HG03025 (cell line): ENCODE results near the gene ABL2.

Source experiments
- ATAC-seq: cut with Tn5 transposase; IDR thresholded peaks from one replicate; pipeline ENCODE4 v1.9.1; 2021; ENCODE audit warnings: mild to moderate bottlenecking, moderate library complexity; ENCODE audit not compliant: unreplicated experiment, low FRiP score

ABL2 gene

DNA sequence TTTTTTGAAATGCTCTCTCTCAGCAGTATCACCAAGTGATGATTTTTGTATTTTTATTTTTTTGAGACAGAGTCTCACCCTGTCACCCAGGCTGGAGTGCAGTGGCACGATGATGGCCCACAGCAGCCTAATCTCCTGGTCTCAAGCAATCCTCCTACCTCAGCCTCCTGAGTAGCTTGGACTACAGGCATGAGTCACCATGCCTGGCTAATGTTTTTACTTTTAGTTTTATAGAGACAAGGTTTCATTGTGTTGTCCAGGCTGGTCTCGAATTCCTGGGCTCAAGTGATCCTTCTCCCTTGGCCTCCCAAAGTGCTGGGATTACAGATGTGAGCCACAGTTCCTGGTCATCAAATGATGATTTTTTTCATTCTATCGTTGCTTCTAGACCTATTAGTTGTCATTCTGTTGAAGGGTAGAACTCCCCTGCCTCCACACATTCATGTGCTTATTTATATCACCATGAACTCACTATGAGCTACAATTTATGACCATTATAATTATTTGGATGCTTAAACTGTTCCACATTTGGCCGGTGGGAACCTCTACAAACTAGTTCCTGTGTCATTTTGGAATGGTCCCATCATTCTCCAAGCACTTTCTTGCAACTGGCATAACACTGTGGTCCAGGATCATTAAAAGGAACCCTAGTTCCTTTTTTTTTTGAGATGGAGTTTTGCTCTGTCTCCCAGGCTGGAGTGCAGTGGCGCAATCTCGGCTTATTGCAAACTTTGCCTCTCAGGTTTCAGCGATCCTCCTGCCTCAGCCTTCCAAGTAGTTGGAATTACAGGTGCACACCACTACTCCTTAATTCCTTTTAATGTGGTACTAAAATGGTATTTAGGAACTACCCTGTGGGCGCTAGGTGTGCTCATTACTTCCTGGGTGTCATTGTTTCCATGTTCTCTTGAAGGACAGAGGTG is 167.9 kb downstream of the ABL2 start:
- no peak for ATAC-seq

DNA sequence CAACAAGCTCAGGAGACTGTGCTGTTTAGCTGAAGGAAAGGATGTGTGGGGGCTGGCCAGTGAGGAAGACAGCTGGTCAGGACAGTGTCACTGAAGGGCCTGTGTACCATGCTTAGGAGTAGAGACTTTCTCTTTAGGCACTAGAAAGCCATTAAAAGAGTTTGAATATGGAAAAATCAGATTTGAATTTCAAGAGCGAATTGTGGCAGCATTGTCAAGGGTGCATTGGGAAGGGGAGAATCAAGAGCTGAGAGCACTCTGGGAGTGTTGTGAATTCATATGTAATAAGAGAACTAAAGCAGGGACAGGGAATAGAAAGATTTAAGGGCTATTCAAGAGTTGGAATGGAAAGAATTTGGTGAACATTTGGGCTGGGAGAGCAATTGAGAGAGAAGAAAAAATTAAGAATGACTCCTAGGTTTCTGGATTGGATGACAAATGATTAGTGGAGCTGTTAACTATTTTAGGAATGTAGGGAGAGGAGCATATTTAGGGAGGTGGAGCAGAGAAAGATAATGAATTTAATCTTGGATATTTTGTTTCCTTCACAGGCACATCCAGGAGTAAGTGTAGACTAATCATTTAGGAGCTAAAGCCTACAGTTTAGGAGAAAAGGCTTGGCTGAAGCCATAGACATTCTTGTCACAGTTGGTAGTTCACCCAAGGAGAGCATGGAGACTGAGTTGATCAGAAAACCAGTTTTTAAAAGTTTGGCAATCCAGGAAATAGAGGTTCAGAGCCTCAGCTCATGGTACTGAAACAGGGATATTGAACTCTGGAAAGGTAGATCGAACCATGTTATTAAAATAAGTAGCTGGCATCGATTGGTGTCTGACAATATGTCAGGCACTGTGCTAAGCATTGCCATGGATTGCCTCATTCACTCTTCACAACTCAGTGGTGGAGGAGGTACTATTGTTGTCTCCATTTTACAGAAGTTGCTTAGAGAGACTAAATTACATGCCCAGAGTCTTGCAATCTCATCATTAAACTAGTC is 170.7 kb downstream of the ABL2 start:
- ATAC-seq = no peak

DNA sequence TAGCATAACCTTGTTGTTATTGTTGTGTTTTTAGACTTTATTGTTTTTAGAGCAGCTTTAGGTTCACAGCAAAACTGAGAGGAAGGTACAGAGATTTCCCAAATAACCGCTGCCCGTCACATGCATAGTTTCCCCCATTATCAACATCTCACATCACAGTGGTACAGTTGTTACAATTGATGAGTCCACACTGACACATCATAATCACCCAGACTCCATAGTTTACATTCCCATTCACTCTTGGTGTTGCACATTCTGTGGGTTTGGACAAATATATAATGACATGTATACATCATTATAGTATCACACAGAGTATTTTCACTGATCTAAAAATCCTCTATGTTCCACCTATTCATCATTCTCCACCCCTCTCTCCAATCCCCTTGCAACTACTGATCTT is 173.5 kb downstream of the ABL2 start:
- no peak for ATAC-seq

DNA sequence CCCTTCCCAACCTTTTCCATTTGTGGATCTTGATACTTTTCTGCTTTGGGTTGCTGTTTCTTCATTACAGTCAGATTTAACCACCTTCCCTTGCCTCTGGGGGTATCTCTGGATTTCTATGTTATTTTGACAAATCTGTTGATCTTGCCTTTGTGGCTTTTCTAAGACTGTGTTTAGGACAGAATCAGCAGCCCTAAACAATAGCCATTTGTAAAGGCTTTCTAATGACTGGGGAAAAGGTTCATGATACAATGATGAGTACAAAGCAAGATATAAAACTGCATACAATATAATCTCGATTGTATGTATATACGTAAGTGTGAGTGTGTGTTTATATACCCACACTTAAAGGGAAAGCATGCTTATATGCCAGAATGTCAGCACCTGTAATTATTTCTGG is 176.0 kb downstream of the ABL2 start:
- no peak for ATAC-seq

DNA sequence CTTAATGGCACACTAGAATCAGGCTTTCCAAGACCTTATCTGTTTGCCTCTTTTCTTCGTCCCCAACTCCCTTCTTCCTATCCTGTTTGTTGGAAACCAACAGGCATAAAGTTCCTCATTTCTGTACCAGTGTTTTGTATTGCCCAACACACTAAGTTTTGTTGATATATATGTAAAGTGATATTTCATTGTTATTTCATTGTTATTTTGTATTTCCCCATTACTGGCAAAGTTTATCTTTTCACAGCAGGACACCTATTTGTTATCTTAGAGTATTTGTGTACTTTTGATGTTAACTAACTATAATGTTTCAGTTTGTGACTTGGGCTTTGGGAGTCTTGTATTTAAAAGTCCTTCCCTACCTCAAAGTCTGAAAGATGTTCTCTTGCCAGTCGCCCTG is 176.7 kb downstream of the ABL2 start:
- no peak for ATAC-seq
